GM21367 (cell line): ENCODE measurements around the gene HDLBP.

Experiments
- ATAC-seq: cut with Tn5 transposase; IDR thresholded peaks from one replicate; pipeline ENCODE4 v1.9.1; 2021; ENCODE audit not compliant: unreplicated experiment

HDLBP gene

DNA sequence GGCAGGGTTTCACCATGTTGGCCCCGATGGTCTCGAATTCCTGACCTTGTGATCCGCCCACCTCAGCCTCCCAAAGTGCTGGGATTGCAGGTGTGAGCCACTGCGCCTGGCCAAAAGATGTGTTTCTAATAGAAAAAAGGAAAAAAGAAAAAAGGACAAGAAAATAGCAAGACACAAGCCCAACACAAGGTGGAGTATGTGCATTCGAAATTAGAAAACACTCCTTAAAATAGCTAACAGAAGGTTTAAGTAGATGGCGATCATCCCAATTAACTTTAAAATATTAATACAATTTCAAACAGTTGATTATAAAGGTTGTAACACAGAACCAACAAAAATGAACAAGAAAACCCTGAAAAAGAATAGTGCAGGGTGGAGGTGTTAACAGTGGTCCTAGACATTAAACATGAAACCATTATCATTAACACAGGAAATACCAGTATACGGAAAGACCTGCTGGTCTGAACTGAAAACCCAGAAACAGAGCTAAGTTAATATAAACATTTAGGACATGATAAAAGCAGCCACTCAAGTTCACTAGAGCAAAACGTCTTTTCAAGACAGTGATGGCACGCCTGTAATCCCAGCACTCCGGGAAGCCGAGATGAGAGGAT is 57.9 kb downstream of the HDLBP start:
- no peak for ATAC-seq

DNA sequence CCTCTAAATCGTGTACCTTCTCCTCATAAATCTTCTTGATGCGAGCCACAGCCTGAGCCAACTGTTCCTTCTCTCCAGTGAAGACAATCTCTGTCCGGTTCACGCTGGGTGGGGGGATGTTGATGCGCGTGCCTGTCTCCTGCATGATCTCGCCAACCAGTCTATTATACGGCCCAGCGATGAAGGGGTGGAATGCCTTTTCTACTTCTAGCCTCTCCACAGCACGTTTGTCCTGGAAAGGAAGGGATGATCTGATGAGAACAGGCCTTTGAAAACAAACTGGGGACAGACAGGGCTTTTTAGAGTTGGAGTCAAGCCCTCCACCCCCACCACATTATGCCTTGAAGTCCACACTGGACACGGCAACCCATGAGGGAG is 59.3 kb downstream of the HDLBP start:
- ATAC-seq: no peak

DNA sequence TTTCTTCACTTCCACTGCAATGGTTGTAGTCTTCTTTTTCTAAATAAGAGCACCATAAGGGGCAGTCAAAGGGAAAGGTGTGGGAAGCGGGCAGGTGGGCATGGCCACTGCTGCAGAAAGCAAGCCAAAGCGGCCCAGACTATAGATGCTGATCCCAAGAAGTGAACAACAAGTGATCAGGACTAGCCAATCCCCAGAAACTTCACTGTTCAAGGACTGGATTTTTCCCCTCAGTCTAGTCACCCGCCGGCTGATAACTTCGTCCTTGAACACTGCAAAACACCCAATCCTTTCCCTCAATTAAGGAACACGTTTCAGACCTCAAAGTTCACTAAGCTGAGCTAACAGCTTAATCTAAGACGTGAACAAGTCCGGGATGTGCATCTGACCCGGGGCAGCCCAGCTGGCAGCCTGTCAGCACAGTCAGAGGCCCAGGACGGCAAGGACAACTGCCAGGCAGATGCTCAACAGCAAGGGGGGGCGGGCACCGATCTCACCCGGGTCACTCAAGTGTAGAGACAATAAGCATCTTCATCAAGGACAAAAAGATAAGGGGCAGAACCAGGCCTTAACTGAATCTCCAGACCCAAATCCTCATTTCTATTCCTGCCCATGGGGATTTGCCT is 59.8 kb downstream of the HDLBP start:
- ATAC-seq: no peak

DNA sequence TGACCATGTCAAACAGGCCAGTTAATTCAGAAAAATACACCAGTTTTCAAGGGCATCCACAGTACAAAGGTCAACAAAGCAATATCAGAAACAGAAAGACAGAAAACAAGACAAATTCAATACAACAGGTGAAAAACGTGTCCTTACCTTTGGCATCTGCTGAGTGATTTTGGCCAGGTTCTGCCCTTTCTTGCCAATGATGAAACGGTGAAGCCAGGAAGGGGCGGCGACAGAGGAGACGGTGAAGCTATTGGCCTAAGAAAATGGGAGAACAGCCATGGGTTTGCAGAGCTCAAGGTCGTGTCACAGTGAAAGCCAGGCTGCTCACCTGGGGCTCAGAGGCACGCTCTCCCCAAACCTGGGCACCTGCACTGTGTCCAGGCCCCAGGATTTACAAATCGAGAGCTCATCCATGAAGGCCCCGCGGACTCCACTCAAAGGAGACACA is 60.5 kb downstream of the HDLBP start:
- ATAC-seq: no peak

DNA sequence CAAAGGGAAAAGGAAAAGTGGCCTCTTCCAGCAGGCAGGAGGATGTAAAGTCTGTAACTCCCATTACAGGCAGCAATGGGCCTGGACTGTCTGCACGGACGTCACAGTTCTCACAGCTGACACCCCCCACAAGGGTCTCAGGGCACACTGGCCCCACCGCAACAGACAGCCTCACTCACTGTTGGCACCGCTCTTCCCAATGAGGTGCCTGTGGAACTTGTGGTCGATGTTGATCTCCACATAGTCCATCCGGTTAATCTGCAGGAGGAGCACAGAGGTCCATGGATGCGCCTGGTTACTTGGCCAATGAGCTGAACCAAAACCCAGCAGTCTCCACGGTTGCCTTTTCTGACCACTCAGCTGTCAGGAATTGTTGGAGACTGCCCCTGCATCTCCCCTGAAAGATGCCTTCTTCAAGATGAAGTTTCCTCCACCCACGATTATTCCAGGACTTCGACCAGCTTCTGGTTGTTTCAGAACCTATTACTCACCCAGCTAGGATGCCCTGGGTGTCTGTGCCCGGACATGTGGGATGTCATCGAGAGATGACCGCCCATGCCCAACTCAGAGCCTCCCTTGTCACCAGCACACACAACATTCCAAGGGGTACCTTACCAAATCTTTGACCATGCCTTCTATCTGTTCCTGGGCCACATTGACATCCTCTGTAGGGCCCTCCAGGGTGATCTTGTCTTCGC is 62.5 kb downstream of the HDLBP start:
- ATAC-seq: no peak

DNA sequence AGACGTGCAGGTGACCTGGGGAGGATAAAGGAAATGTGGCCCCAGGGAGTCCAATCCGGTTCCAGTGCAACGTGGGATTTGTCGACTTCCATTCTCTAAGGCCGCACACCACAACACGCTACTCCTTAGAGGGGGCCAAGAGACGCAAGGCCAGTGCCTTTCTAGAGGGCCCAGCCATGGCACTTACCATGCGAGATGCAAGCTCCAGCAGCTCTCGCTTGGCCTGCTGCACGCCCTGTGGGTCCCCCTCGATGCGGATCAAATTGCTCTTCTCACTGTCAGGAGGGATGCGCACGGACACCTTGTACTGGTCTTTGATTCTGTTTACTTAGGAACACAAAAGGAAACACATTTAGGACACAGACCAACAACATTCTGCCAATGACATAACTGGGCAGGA is 65.8 kb downstream of the HDLBP start:
- no peak for ATAC-seq

DNA sequence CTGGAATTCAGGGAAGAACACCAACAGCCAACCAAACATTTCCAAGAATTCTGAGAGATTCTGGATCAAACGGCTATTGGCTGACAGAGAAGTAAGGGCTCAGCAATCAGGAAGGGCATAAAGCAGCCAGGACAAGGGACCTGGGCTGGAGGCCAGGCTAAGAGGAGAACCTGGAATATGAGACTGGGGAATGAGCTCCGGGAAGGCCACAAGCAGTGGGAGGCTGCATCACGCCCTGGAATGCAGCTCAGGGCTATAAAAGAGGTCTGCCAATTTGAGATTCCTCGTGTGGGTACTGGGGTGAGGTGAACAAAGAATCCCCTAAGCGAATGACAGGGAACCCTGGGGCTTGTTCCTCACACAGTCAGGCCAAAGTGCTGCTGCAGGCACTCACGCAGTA is 66.6 kb downstream of the HDLBP start:
- no peak for ATAC-seq

DNA sequence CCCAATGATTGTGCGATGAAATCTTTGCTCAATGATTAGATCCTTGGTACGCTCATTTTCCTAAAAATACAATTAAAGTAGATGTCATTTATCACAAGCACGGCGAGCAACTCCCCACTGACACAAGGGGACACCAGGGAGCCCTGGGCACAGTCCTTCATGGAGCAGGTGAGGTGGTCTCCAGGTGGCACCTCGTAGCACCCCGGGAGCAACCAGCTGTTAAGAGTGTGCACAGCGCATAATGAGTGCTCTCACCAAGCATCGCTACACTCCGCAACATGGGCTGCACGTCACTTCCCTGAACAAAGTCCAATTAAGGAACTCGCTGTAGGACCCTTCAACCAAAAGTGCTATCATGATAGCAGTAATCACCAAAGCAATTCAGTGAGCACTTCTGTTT is 67.2 kb downstream of the HDLBP start:
- no peak for ATAC-seq

DNA sequence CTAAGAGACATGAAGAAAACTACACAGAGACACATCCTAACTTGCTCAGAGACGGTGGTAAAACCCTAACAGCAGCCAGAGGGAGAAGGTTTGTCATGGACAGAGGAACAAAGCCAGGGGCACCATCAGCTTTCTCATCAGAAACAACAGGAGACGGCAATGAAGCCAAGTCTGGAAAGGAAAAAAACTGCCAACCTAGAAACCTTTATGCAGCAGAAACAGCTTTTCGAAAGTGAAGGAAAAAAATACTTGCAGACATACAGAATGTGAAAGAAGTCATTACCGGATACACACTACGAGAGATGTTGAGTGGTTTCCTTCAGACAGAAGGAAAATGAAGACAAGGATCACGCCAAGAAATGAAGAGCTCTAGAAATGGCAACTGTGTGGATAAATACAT is 71.1 kb downstream of the HDLBP start:
- ATAC-seq: no peak

DNA sequence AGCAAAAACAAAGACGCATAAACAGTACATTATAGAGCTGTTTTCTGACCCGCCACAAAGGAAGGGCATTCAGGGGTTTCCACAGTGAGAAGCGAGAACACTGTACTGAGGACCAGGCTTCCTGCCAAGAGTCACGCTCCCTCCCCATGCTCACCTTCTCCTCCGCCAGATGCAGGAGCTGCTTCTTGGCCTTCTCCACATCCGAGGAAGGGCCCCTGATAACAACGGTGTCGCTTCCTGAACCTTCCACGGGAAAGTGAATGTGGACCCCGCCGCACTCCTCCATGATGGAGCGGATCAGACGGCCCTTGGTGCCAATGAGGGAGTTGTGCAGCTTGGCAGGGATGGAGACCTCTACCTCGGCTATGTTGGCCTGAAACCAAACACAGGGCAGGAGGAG is 73.2 kb downstream of the HDLBP start:
- no peak for ATAC-seq

DNA sequence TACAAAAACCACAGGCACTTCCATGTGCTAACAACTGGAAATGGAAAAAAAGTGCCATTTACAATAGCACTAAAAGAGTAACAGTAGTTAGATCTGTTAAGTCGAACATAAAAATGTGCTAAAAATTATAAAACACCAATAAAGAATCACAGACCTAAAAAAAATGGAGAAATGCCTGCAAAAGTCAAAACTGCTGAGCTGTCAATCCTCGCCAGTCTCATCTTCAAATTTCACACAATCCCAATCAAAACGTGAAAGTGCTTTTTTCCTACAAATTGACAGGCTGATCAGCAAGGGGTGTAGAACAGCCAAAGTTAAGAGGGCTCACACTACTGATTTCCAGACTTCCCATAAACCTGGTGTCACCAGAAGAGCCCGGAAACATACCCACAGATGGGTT is 73.8 kb downstream of the HDLBP start:
- ATAC-seq: no peak

DNA sequence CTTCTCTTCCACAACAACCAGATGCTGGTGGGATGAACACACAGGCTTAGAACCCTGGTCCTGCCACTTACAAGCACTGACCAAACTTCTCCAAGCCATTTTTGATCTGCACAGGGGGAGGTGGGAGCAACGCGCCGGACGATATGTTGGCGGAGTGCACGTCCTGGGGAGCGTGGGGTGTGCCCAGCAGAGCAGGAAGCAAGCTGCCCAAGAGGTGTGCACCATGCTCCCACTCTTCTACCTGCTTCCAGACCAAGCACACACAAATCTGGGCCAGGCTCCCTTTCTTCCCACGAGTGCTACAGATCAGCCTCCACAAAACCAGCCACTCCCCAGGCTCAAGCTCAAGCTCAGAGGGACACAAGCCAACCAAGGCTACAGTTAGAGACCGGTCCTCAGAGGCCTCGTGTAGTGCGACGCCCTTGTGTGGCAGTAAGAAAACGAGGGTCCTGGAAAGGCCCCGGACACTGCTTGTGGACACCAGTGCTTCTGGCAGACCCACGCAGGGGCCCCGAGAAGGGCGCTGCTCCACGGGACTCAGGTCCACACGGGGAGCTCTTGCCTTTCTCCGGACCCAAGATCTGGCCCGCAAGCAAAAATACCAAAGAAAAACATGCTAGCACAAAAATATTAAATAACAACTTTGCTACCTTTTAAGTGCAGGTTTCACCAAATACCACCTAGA is 75.0 kb downstream of the HDLBP start:
- no peak for ATAC-seq

DNA sequence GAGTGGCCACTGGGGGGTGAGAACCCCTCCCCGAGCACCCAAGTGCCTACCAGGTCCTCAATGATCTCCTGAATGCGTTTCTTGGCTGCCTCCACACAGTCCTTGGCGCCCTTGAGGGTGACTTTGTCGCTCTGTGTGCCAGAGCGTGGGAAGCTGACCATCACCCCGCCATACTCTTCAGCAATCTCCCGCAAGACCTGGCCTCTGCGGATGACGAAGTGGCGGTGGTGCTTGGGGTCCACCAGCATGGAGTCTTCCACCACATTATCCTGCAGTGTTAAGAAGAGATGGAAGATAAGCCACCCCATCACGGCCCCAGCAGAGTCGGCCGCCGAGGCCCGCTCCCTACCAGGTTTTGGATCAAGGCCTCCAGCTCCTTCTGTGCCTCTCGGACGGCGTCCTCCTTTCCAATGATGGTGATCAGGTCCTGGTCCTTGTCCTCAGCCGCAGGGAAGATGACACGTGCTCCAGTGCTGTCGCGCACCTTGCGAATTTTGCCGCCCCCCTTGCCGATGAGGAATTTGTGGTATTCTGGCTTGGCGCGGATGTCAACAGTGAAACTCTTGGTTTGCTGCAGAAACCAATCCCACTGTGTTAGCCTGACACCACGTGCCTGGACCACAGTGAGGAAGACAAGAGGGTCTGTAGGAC is 75.8 kb downstream of the HDLBP start:
- no peak for ATAC-seq

DNA sequence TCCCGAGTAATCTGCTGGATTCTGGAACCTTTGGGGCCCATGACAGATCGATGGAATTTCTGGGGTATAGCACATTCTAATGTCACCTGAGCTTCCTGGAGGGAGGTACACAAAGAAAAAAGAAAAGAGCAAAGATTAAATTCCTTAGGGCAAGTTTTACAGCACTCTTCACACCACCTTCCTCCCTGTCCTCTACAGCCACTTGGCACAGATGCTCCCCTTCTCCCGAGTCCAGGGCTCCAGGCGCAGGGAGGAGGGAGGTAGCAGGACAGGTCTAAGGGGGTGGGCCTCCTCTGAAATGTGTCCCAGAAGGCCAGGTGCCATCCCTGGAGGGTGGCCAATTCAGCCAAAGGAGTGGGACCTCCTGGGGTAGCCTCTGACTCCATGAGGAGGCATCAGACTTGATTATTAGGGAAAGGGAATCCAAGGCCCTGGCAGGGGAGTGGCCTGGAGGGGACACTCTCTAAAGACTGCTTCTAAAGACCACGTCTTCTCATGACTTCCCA is 76.7 kb downstream of the HDLBP start:
- ATAC-seq: no peak

DNA sequence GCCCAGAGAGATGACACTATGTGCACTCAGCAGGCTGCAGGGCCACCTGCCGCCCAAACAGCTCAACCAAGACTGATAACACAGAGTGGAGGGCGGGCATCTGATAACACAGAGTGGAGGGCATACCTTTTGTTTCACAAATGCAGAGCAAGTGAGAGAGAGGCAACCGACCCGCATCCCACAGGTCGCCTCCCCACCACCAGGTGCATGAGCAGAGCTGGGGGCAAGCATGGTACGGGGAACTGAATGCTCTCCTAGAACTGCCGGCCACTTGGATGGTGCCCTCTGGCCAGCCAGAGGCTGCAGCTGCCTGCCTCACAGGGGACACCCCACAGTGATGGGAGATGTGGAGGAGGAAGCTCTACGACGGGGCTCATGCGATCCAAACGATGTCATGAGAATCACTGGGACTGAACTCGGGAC is 77.5 kb downstream of the HDLBP start:
- no peak for ATAC-seq

DNA sequence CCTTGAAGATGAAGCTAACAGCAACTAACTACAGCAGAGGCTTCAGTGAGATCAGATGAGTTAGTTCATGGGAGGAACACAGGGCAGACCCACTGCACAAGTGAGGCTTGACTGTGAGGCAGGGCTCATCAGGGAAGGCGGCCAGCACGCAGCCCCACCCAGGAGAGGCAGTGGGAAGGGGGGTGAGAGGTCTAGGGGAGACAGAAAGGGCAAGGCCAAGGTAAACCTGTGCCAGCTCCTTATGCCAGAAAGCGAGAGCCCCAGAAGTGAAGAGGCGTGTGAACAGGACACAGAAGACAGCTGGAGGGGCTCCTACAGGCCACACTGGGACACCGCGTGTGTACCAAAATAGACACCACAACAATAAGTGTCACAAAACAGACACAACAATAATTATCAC is 78.4 kb downstream of the HDLBP start:
- no peak for ATAC-seq

DNA sequence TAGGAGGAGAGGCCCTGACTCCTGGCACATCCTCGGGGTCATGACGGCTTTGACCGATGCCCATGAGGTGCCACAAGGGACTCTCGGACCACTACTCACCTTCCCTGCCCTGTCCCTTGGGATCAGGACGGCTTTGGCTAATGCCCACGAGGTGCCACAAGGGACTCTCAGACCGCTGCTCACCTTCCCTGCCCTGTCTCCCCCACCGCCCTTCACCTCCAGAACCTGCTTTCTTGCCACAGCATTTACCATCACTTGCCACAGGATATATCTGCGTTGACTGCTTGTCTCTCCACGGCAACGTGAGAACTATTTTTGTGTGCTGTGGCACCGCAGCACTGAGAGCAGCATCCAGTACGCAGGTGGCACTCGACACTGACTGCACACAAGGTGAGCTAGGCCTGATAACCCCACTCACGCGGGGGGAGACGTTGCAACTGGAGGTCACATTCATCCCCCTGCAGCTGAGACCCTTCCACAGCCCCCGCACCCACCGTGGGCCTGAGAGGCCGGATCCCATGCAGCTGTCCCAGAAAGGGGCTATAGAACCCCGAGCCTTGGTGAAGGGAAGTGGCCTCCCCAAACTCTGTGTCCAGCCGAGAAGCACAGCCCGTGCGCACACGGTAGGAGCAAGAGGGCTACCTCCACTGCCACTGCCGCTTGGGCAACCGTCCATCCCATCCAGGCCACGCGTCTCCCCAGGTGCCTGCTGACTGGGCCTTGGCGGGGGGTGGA is 79.4 kb downstream of the HDLBP start:
- no peak for ATAC-seq

DNA sequence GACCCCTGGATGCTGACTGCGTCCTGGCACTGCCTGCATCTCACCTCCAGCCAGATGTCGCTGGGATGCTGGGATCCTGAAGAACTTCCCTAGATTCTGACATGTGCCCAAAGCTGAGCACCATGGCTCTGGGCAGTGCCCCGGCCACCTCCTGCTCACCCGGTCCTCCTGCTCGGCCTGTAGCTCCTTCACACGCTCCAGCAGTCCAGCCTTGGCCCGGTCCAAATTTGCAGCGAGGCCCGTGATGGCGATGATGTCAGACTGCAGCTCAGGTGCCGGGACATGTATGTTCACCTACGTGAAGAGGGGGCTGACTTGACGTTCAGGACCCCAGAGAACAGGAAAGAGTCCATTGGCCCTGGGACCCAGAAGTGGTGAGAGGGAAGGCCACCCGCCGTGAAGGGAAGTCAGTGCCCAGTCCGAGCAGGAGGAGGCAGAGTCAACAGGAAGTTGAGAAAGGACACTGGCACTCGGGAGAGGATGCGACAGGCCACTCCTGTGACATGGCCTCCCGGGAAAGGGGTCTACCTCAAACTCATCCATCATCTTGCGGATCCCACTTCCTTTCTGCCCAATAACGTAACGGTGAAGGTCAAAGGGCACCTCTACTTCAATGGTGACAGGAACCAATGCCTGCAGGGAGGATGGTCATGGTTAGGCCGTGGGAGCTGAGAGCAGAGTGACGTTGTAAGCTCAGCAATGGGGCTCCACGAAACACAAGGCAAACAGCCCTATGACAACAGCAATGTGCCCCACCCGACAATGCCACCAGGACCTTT is 80.3 kb downstream of the HDLBP start:
- ATAC-seq: no peak

DNA sequence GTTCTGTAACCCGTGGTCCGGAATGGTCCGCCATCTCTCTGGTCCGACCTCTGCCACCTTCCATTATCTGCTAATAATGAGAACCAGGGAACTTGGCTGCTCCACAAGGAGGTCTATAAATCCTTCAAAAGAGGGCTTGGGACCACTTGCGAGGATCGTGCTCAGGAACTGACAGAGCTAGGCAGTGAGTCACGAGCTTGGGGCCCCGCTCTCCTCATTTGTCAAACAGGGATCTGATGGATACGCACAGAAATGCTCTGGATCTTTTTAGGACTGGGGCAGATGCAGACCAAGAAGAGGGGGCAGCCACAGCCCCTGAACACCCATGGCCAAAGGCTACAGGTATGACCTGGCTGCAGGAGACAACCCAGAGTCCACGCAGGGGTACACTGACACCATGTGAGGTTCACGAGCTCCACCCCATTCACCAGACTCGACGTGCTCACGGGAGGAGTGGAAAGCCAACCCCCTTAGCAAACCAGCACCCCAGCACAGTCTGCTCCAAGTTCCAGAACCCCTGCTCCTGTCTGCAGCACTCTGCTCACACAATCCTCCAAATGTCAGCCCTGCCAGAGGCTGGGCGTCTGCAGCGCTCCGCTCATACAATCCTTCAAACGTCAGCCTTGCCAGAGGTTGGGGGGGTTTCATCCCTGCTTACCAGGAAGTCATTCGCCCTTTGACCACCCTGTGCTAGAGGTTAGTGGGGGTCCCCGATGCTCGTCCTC is 81.2 kb downstream of the HDLBP start:
- no peak for ATAC-seq
